ENCODE measurements around the gene FGF14. TPM values are rescaled to one million over a fixed set of nuclear protein-coding genes. Genes with fewer than 3 reads are reported as not detected.

FGF14 gene
- total RNA-seq, 4 donors from 2014 or later, result 0.36 to 1.9 (median 0.45) TPM

GRCh38 chr13:101747039-101747438, 654.8 kb downstream of the FGF14 start:
- intact Hi-C loops (cut with DNase I; ENCODE audit: low total_unique reads), result no loop called here

GRCh38 chr13:101746513-101746912, 655.3 kb downstream of the FGF14 start:
- TF ChIP-seq POLR2A (IDR thresholded peaks at IDR 0.05) (no peak), CTCF (IDR thresholded peaks at IDR 0.05) (no peak)
- intact Hi-C loops (cut with DNase I; ENCODE audit: low total_unique reads), result no loop called here
- H3K4me3 ChIP-seq (ENCODE audit: low read depth, poor library complexity, severe bottlenecking), result no peak overlapping the region
- WGBS, 2 donors, result 87 to 94% methylated on average over 2 of the region's 2 CpGs
- no peak for DNase-seq (ENCODE audit: low spot score in 2 of 2)

More at GRCh38 chr13:101747039-101747438, 654.8 kb downstream of the FGF14 start:
- no peak for DNase-seq (ENCODE audit: low spot score in 2 of 2)
- WGBS, 2 donors, result 63 to 68% methylated on average over 1 of the region's 1 CpG
- TF ChIP-seq POLR2A (IDR thresholded peaks at IDR 0.05), result no peak
- no peak for TF ChIP-seq CTCF (IDR thresholded peaks at IDR 0.05)
- no peak overlapping the region for H3K4me3 ChIP-seq (ENCODE audit: low read depth, poor library complexity, severe bottlenecking)

- 85% methylated on average over 9 of the region's 9 CpGs for WGBS, 2 donors
Measured at GRCh38 chr13:101739382-101740178, 662.3 kb downstream of the FGF14 start.

DNA sequence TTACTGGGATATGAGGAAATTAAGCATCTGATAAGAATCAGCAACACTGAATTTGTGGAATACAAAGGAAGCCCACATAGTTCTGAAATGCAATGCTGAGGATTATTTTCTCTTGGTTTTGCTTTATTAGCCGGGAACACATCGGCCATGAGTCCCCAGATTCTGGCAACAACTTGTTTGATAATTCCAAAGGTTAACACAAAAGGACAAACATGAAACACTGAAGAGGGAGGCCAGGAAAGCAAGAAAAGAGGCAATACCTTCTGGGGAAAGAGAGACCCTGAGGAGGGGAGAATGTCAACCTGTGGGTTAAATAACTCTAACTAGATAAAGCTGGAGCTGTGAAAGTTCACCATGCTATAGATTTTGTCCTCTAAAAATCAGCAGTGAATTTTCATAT, 663.5 kb downstream of the FGF14 start:
- WGBS, 2 donors, result 76 to 89% methylated on average over 2 of the region's 2 CpGs
- H3K4me3 ChIP-seq (ENCODE audit: low read depth, poor library complexity, severe bottlenecking), result no peak overlapping the region
- no peak for DNase-seq (ENCODE audit: low spot score in 2 of 2)
- TF ChIP-seq CTCF (IDR thresholded peaks at IDR 0.05), result no peak
- no peak for TF ChIP-seq POLR2A (IDR thresholded peaks at IDR 0.05)
- intact Hi-C loops (cut with DNase I; ENCODE audit: low total_unique reads), result no loop called here

More at GRCh38 chr13:101739382-101740178, 662.3 kb downstream of the FGF14 start:
- DNase-seq (ENCODE audit: low spot score in 2 of 2), result no peak
- intact Hi-C loops (cut with DNase I; ENCODE audit: low total_unique reads), result no loop called here
- H3K4me3 ChIP-seq (ENCODE audit: low read depth, poor library complexity, severe bottlenecking), result no peak overlapping the region
- TF ChIP-seq POLR2A (IDR thresholded peaks at IDR 0.05), result no peak
- no peak for TF ChIP-seq CTCF (IDR thresholded peaks at IDR 0.05)

DNA sequence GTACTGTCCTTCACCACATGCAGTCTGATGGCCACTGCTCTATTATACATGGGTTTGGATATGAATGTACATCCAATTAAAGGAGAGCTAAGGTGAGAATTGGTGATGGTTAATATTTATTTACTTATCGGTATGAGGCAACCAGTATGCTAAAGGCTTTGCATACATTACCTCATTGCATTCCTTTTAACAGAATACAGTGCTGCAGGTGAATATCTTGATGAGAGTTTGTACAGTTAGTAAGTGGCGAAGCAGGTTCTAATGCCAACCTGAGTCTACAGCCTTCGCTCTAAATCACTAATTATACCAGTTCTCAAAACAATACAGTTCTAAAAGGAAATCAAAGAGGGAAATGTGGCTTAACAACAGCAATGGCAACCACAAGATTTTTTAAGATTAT, 665.3 kb downstream of the FGF14 start:
- 57% methylated on average over 3 of the region's 3 CpGs for WGBS, 2 donors
- intact Hi-C loops (cut with DNase I; ENCODE audit: low total_unique reads), result no loop called here
- TF ChIP-seq POLR2A (IDR thresholded peaks at IDR 0.05) (no peak), CTCF (IDR thresholded peaks at IDR 0.05) (no peak)
- H3K4me3 ChIP-seq (ENCODE audit: low read depth, poor library complexity, severe bottlenecking), result no peak overlapping the region
- no peak for DNase-seq (ENCODE audit: low spot score in 2 of 2)

All from lower leg skin (tissue), 4 donors.